MM.1S (cell line): ENCODE results near the gene SLC4A11.

Experiments
- DNase-seq: peaks from one replicate; pipeline ENCODE4 v3.0.0-alpha.2; 2015
- H2AFZ ChIP-seq: fragments of 300-600 bp; sonication (generic); 2 replicates; pipeline ENCODE4 v1.6.0; 2016; ENCODE audit warnings: antibody characterized with exemption, low read length
- H3F3A ChIP-seq: fragments of 300-600 bp; sonication (generic); 2 replicates; pipeline ENCODE4 v1.6.1; 2016; ENCODE audit warnings: mild to moderate bottlenecking, antibody characterized with exemption, low read length, moderate library complexity, mixed read lengths; ENCODE audit not compliant: insufficient read depth
- H3K27ac ChIP-seq: fragments of 300-600 bp; sonication (generic); 2 replicates; pipeline ENCODE4 v1.5.1; 2016; ENCODE audit warnings: mild to moderate bottlenecking, low read length
- H3K27me3 ChIP-seq: fragments of 300-600 bp; sonication (generic); replicated peaks from 2 replicates; pipeline ENCODE4 v1.6.0; 2016; ENCODE audit warnings: low read length; ENCODE audit not compliant: insufficient read depth
- H3K36me3 ChIP-seq: fragments of 300-600 bp; sonication (generic); replicated peaks from 2 replicates; pipeline ENCODE4 v1.6.1; 2016; ENCODE audit warnings: mild to moderate bottlenecking, low read length, mixed read lengths; ENCODE audit not compliant: insufficient read depth
- H3K4me1 ChIP-seq: fragments of 300-600 bp; sonication (generic); 2 replicates; pipeline ENCODE4 v1.6.1; 2016; ENCODE audit warnings: low read length, mixed read lengths
- H3K4me2 ChIP-seq: fragments of 300-600 bp; sonication (generic); 2 replicates; pipeline ENCODE4 v1.6.0; 2016; ENCODE audit warnings: low read depth, low read length
- H3K4me3 ChIP-seq: fragments of 300-600 bp; sonication (generic); 2 replicates; pipeline ENCODE4 v1.5.1; 2016; ENCODE audit warnings: low read length, mixed read lengths
- H3K79me2 ChIP-seq: fragments of 300-600 bp; sonication (generic); 2 replicates; pipeline ENCODE4 v1.6.1; 2016; ENCODE audit warnings: mixed run types, low read length, mixed read lengths
- H3K9ac ChIP-seq: fragments of 300-600 bp; sonication (generic); 2 replicates; pipeline ENCODE4 v1.6.1; 2016; ENCODE audit warnings: low read length, mixed read lengths
- H3K9me2 ChIP-seq: fragments of 300-600 bp; sonication (generic); replicated peaks from 2 replicates; pipeline ENCODE4 v1.6.1; 2016; ENCODE audit warnings: mild to moderate bottlenecking, low read length, mixed read lengths; ENCODE audit not compliant: insufficient read depth
- H3K9me3 ChIP-seq: fragments of 300-600 bp; sonication (generic); replicated peaks from 2 replicates; pipeline ENCODE4 v1.6.1; 2016; ENCODE audit warnings: mild to moderate bottlenecking, low read length, mixed read lengths; ENCODE audit not compliant: insufficient read depth
- H4K20me1 ChIP-seq: fragments of 300-600 bp; sonication (generic); 2 replicates; pipeline ENCODE4 v1.6.1; 2016; ENCODE audit warnings: mild to moderate bottlenecking, low read length, moderate library complexity, mixed read lengths; ENCODE audit not compliant: insufficient read depth
- EZH2 ChIP-seq: fragments of 300-600 bp; sonication (generic); optimal IDR thresholded peaks from 2 replicates; pipeline ENCODE3; 2017; ENCODE audit warnings: low read depth, mild to moderate bottlenecking, antibody characterized with exemption, low read length, mixed read lengths
- EZH2phosphoT487 ChIP-seq: fragments of 300-600 bp; sonication (generic); IDR thresholded peaks from 2 replicates; pipeline ENCODE4 v1.6.1; 2018; ENCODE audit warnings: antibody characterized with exemption, low read length
- TF ChIP-seq, protein P1 (sequence below): fragments of 300-600 bp; sonication (generic); IDR thresholded peaks from 2 replicates; pipeline ENCODE4 v1.5.1; 2016; ENCODE audit warnings: antibody characterized with exemption, low read length, mixed read lengths

Gene SLC4A11

DNA sequence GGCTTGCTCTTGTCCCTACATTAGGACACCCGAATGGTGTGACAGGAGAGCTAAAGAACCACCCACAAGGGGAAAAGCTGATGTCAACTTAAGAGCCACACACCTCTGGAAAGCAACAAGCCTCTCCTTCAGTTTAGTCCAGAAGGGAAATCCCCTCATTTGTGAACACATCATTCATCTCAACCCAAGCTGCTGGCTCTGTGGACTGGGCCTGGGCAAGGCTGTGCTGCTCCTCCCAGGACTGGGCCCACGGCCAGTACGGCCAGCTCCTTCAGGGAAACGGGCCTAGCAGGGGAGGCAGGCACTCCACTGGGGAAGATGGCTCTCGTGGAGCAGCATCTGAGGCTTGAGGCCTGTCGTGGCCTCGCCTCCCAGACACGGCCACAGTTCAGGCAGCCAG is 12.8 kb upstream of the SLC4A11 start:
- H3K9me2 ChIP-seq = no peaks in the 10 kb centered on the region
- no peak for DNase-seq
- no peak overlapping the region for H3K27ac ChIP-seq
- H3F3A ChIP-seq = no peaks in the 10 kb centered on the region
- H2AFZ ChIP-seq = no peak overlapping the region
- no peak overlapping the region for H3K4me2 ChIP-seq
- no peak overlapping the region for H3K4me3 ChIP-seq
- no peaks in the 10 kb centered on the region for H4K20me1 ChIP-seq
- no peaks in the 10 kb centered on the region for H3K36me3 ChIP-seq
- H3K27me3 ChIP-seq = peaks cover 20% of the 10 kb centered on the region
- no peaks in the 10 kb centered on the region for H3K4me1 ChIP-seq
- no peaks in the 10 kb centered on the region for H3K9me3 ChIP-seq
- H3K79me2 ChIP-seq = no peaks in the 10 kb centered on the region
- H3K9ac ChIP-seq = no peak overlapping the region
- TF ChIP-seq, protein P1, sequence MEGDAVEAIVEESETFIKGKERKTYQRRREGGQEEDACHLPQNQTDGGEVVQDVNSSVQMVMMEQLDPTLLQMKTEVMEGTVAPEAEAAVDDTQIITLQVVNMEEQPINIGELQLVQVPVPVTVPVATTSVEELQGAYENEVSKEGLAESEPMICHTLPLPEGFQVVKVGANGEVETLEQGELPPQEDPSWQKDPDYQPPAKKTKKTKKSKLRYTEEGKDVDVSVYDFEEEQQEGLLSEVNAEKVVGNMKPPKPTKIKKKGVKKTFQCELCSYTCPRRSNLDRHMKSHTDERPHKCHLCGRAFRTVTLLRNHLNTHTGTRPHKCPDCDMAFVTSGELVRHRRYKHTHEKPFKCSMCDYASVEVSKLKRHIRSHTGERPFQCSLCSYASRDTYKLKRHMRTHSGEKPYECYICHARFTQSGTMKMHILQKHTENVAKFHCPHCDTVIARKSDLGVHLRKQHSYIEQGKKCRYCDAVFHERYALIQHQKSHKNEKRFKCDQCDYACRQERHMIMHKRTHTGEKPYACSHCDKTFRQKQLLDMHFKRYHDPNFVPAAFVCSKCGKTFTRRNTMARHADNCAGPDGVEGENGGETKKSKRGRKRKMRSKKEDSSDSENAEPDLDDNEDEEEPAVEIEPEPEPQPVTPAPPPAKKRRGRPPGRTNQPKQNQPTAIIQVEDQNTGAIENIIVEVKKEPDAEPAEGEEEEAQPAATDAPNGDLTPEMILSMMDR = no peak
- TF ChIP-seq EZH2phosphoT487 = no peak
- no peak for TF ChIP-seq EZH2

GRCh38 chr20:3250091-3250504 is 11.1 kb upstream of the SLC4A11 start:
- DNase-seq = no peak
- peaks cover 20% of the 10 kb centered on the region for H3K27me3 ChIP-seq
- H3K9me2 ChIP-seq = no peaks in the 10 kb centered on the region
- no peaks in the 10 kb centered on the region for H3K4me1 ChIP-seq
- no peak overlapping the region for H3K4me2 ChIP-seq
- H3K36me3 ChIP-seq = no peaks in the 10 kb centered on the region
- H3F3A ChIP-seq = no peaks in the 10 kb centered on the region
- no peak overlapping the region for H3K4me3 ChIP-seq
- no peaks in the 10 kb centered on the region for H3K9me3 ChIP-seq
- no peaks in the 10 kb centered on the region for H3K79me2 ChIP-seq
- no peak overlapping the region for H2AFZ ChIP-seq
- no peak overlapping the region for H3K27ac ChIP-seq
- no peak overlapping the region for H3K9ac ChIP-seq
- no peak for TF ChIP-seq EZH2
- TF ChIP-seq, protein P1 = peak; percentile 31
- no peaks in the 10 kb centered on the region for H4K20me1 ChIP-seq

DNA sequence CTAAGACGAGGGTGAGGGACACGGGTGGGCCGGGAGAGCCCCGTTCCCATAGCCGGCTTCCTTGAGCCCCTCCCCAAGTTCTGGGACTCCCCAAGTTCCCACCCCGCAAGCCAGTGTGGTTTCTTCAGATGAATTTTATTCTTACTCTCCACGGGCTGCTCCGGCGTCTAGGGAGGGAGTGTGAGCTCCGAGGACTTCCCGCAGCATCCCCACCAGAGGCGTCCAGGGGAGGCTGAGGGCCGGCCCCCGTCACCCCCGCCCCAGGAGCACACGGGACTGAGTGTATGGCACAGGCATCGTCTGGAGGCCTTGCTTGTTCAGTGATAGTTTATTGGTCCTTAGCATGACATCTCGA is 10.0 kb upstream of the SLC4A11 start:
- Histone ChIP-seq H3K4me2 (peak overlapping the region; percentile 55), H2AFZ (peak overlapping the region; percentile 26; the same call in 1 of the 2 replicates), H3F3A (no peaks in the 10 kb centered on the region), H3K4me1 (no peaks in the 10 kb centered on the region), H4K20me1 (no peaks in the 10 kb centered on the region), H3K79me2 (no peaks in the 10 kb centered on the region), H3K9ac (no peak overlapping the region), H3K9me3 (no peaks in the 10 kb centered on the region), H3K4me3 (0 out of 2 replicates have a peak overlapping the region, but pooled peaks have one; percentile 6), H3K9me2 (no peaks in the 10 kb centered on the region), H3K36me3 (no peaks in the 10 kb centered on the region), H3K27me3 (peaks cover 20% of the 10 kb centered on the region), H3K27ac (no peak overlapping the region)
- TF ChIP-seq, protein P1 = no peak
- TF ChIP-seq EZH2 (no peak), EZH2phosphoT487 (no peak)
- DNase-seq = no peak
